Upper lobe of right lung (tissue), 1 donor: ENCODE measurements around the gene NCR3LG1. TPM values are rescaled to one million over a fixed set of nuclear protein-coding genes. Genes with fewer than 3 reads are reported as not detected.

ENCODE experiments used
- ATAC-seq: fragments of 200-7000 bp; cut with Tn5 transposase; one replicate; pipeline ENCODE4 v1.9.1; 2020; ENCODE audit warnings: mild to moderate bottlenecking, moderate library complexity
- DNase-seq: peaks from one replicate; pipeline ENCODE4 v3.0.0-alpha.2; 2020
- H3K27ac ChIP-seq: fragments of 200-600 bp; one replicate; pipeline ENCODE4 v1.8.0; 2022
- H3K27me3 ChIP-seq: fragments of 200-600 bp; one replicate; pipeline ENCODE4 v1.8.0; 2022; ENCODE audit warnings: mild to moderate bottlenecking
- H3K36me3 ChIP-seq: fragments of 200-600 bp; one replicate; pipeline ENCODE4 v1.8.0; 2022
- H3K4me1 ChIP-seq: fragments of 200-600 bp; one replicate; pipeline ENCODE4 v1.8.0; 2022
- H3K4me3 ChIP-seq: fragments of 200-600 bp; one replicate; pipeline ENCODE4 v1.8.0; 2022; ENCODE audit warnings: mild to moderate bottlenecking
- H3K9me3 ChIP-seq: fragments of 200-600 bp; one replicate; pipeline ENCODE4 v1.8.0; 2022
- CTCF ChIP-seq: fragments of 200-600 bp; IDR thresholded peaks from one replicate; pipeline ENCODE4 v1.8.0; 2022; ENCODE audit warnings: antibody characterized with exemption
- intact Hi-C: fragments of 100-400 bp; cut with DNase I; formaldehyde crosslinking; loops from one replicate; pipeline ENCODE4 v1.11.0; 2022
- total RNA-seq: library from RNA; stranded (reverse); fragmentation: NEBNext Ultra II Directional; extraction: Animal tissue kit (Norgen Biotek cat#: 25700); gene quantifications from one replicate; pipeline ENCODE4 v1.2.1, GENCODE V29; 2021
- donor health status: DM: no; HTN: yes; CAD: no; lungs with severe emphysema.

The NCR3LG1 gene
- total RNA-seq, 1 donor from 2014 or later: 5.6 TPM

GRCh38 chr11:17410606-17411379 is 59.2 kb downstream of the NCR3LG1 start:
- no peaks in the 10 kb centered on the region for H3K9me3 ChIP-seq
- no peaks in the 10 kb centered on the region for H3K27me3 ChIP-seq
- no peak for TF ChIP-seq CTCF
- ATAC-seq (peak; percentile 9), DNase-seq (no peak)
- H3K27ac ChIP-seq: no peak overlapping the region
- no peaks in the 10 kb centered on the region for H3K36me3 ChIP-seq
- H3K4me3 ChIP-seq: no peak overlapping the region
- intact Hi-C loops: no loop called here
- peaks cover 12% of the 10 kb centered on the region for H3K4me1 ChIP-seq

- Histone ChIP-seq H3K4me3 (no peak overlapping the region), H3K27me3 (no peaks in the 10 kb centered on the region), H3K9me3 (no peaks in the 10 kb centered on the region), H3K36me3 (no peaks in the 10 kb centered on the region), H3K4me1 (peaks cover 6% of the 10 kb centered on the region), H3K27ac (no peak overlapping the region)
- DNase-seq (no peak), ATAC-seq (no peak)
- TF ChIP-seq CTCF: no peak
- intact Hi-C loops: no loop called here
Observed at GRCh38 chr11:17411418-17411817, 59.8 kb downstream of the NCR3LG1 start.

- intact Hi-C loops: no loop called here
- Histone ChIP-seq H3K4me1 (no peaks in the 10 kb centered on the region), H3K9me3 (no peaks in the 10 kb centered on the region), H3K4me3 (no peak overlapping the region), H3K27ac (no peak overlapping the region), H3K27me3 (no peaks in the 10 kb centered on the region), H3K36me3 (no peaks in the 10 kb centered on the region)
- no peak for TF ChIP-seq CTCF
- no peak for DNase-seq
- no peak for ATAC-seq
Observed at GRCh38 chr11:17412488-17413180, 61.0 kb downstream of the NCR3LG1 start.

- Histone ChIP-seq H3K4me1 (no peaks in the 10 kb centered on the region), H3K27me3 (no peaks in the 10 kb centered on the region), H3K4me3 (no peak overlapping the region), H3K36me3 (no peaks in the 10 kb centered on the region), H3K9me3 (no peaks in the 10 kb centered on the region), H3K27ac (no peak overlapping the region)
- intact Hi-C loops: no loop called here
- no peak for TF ChIP-seq CTCF
- peak; percentile 80 for ATAC-seq
- DNase-seq: peak; percentile 87
Observed at GRCh38 chr11:17413414-17414316, 62.1 kb downstream of the NCR3LG1 start.

- no peak overlapping the region for H3K4me3 ChIP-seq
- H3K27ac ChIP-seq: no peak overlapping the region
- TF ChIP-seq CTCF: no peak
- no peaks in the 10 kb centered on the region for H3K36me3 ChIP-seq
- H3K4me1 ChIP-seq: no peaks in the 10 kb centered on the region
- H3K27me3 ChIP-seq: no peaks in the 10 kb centered on the region
- intact Hi-C loops: no loop called here
- ATAC-seq (no peak), DNase-seq (no peak)
- no peaks in the 10 kb centered on the region for H3K9me3 ChIP-seq
Observed at GRCh38 chr11:17414317-17414737, 62.7 kb downstream of the NCR3LG1 start.
